HEK293T (cell line): ENCODE measurements around the gene MAGI3.

Experiments
- CTCF ChIA-PET: fragments of 350-600 bp; formaldehyde crosslinking; extraction: SDS; loops from one replicate; lab custom pipeline; 2021; ENCODE audit warnings: antibody characterized with exemption, inconsistent platforms; lab: Yijun Ruan, JAX
- POLR2A ChIA-PET: fragments of 350-600 bp; formaldehyde crosslinking; extraction: SDS; loops from one replicate; lab custom pipeline; 2020; ENCODE audit warnings: antibody characterized with exemption, inconsistent platforms; lab: Yijun Ruan, JAX
- DNase-seq: peaks from one replicate; pipeline ENCODE4 v3.0.0; 2012; ENCODE audit warnings: mixed read lengths; ENCODE audit errors: extremely low spot score
- ARNT ChIP-seq: fragments of 450-650 bp; IDR thresholded peaks from 2 replicates; pipeline ENCODE4 v1.6.1; 2017; ENCODE audit warnings: mild to moderate bottlenecking
- BHLHE40 ChIP-seq: fragments of 450-650 bp; IDR thresholded peaks from 2 replicates; pipeline ENCODE4 v1.6.1; 2016; ENCODE audit warnings: mild to moderate bottlenecking, moderate library complexity, borderline replicate concordance
- CTBP1 ChIP-seq: fragments of 450-650 bp; IDR thresholded peaks from 2 replicates; pipeline ENCODE4 v1.6.1; 2016; ENCODE audit warnings: borderline replicate concordance
- ELF4 ChIP-seq: fragments of 450-650 bp; IDR thresholded peaks from 2 replicates; pipeline ENCODE4 v1.6.1; 2017; ENCODE audit warnings: antibody characterized with exemption
- FOXA1 ChIP-seq: fragments of 450-650 bp; IDR thresholded peaks from 2 replicates; pipeline ENCODE4 v1.6.1; 2016; ENCODE audit warnings: mild to moderate bottlenecking
- FOXK2 ChIP-seq: fragments of 450-650 bp; IDR thresholded peaks from 2 replicates; pipeline ENCODE4 v1.6.1; 2016; ENCODE audit warnings: mild to moderate bottlenecking
- FOXM1 ChIP-seq: fragments of 450-650 bp; IDR thresholded peaks from 2 replicates; pipeline ENCODE4 v1.6.1; 2017; ENCODE audit warnings: mild to moderate bottlenecking, borderline replicate concordance
- HDGF ChIP-seq: fragments of 450-650 bp; IDR thresholded peaks from 2 replicates; pipeline ENCODE4 v1.6.1; 2017; ENCODE audit warnings: antibody characterized with exemption, borderline replicate concordance
- L3MBTL2 ChIP-seq: fragments of 450-650 bp; conservative IDR thresholded peaks from 2 replicates; pipeline ENCODE4 v1.6.1; 2016; ENCODE audit warnings: mild to moderate bottlenecking
- LEF1 ChIP-seq: fragments of 450-650 bp; IDR thresholded peaks from 2 replicates; pipeline ENCODE4 v1.6.1; 2017; ENCODE audit warnings: mild to moderate bottlenecking, borderline replicate concordance
- NFRKB ChIP-seq: fragments of 450-650 bp; IDR thresholded peaks from 2 replicates; pipeline ENCODE4 v1.6.1; 2016; ENCODE audit warnings: mild to moderate bottlenecking, moderate library complexity
- SP1 ChIP-seq: fragments of 450-650 bp; IDR thresholded peaks from 2 replicates; pipeline ENCODE4 v1.6.1; 2017
- SUZ12 ChIP-seq: fragments of 450-650 bp; IDR thresholded peaks from 2 replicates; pipeline ENCODE4 v1.6.1; 2016; ENCODE audit warnings: mild to moderate bottlenecking
- TARDBP ChIP-seq: fragments of 450-650 bp; IDR thresholded peaks from 2 replicates; pipeline ENCODE4 v1.6.1; 2016
- ZNF384 ChIP-seq: fragments of 450-650 bp; IDR thresholded peaks from 2 replicates; pipeline ENCODE4 v1.6.1; 2016
- TF ChIP-seq, protein P1 (sequence below): fragments of 450-650 bp; IDR thresholded peaks from 2 replicates; pipeline ENCODE4 v1.6.1; 2016

The MAGI3 gene

DNA sequence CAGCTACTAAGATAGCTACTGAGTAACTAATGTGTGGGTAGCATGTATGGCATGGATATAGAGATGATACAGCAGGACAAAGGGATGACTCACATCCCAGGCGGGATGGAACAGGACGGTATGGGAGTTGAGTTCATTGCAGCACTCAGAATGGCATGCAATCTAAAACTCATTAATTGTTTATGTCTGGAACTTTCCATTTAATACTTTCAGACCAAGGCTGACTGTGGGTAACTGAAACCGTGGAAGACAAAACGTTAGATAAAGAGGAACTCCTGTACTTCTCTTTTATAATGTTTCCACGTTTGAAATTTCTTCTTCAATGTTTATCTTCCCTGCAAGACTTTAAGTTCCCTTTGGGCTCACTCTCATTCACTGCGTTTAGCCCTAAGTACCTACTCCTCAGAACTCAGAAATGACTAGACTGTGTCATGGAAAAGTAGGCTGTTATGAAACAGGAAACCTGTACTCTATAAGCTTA, 151.9 kb downstream of the MAGI3 start:
- TF ChIP-seq FOXA1 = no peak
- no peak for TF ChIP-seq SP1
- no peak for TF ChIP-seq SUZ12
- no peak for TF ChIP-seq FOXK2
- TF ChIP-seq ARNT = no peak
- TF ChIP-seq, protein P1, sequence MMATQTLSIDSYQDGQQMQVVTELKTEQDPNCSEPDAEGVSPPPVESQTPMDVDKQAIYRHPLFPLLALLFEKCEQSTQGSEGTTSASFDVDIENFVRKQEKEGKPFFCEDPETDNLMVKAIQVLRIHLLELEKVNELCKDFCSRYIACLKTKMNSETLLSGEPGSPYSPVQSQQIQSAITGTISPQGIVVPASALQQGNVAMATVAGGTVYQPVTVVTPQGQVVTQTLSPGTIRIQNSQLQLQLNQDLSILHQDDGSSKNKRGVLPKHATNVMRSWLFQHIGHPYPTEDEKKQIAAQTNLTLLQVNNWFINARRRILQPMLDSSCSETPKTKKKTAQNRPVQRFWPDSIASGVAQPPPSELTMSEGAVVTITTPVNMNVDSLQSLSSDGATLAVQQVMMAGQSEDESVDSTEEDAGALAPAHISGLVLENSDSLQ = no peak
- TF ChIP-seq ZNF384 = no peak
- no peak for TF ChIP-seq LEF1
- TF ChIP-seq ELF4 = no peak
- TF ChIP-seq BHLHE40 = no peak
- TF ChIP-seq TARDBP = no peak
- no peak for TF ChIP-seq NFRKB
- TF ChIP-seq L3MBTL2 = no peak
- TF ChIP-seq HDGF = no peak
- no peak for TF ChIP-seq FOXM1
- TF ChIP-seq CTBP1 = no peak
- DNase-seq = no peak
- ChIA-PET POLR2A (no interaction called here), CTCF (no interaction called here)

DNA sequence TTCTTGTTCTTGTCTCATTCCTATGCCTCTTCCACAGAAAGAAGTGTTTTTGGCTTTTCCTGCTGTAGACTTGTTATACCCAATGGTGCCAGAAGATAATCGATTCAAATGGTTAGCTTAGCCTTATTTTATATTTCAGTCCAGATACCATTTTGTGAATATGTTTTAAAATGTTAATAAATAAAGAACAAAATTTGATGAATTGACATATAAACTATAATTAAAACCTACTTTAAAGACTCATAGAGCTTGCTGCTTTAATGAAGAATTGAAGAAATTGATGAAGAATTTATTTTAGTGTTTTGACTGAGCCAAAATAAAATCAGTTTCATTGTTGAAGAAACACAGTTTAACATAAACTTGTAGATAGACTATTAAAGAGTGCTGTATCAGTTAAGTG, 152.8 kb downstream of the MAGI3 start:
- ChIA-PET POLR2A (no interaction called here), CTCF (no interaction called here)
- DNase-seq = no peak
- TF ChIP-seq SUZ12 (no peak), NFRKB (no peak), FOXA1 (no peak), ZNF384 (no peak), ELF4 (no peak), HDGF (no peak), ARNT (no peak), FOXM1 (no peak), BHLHE40 (no peak)

DNA sequence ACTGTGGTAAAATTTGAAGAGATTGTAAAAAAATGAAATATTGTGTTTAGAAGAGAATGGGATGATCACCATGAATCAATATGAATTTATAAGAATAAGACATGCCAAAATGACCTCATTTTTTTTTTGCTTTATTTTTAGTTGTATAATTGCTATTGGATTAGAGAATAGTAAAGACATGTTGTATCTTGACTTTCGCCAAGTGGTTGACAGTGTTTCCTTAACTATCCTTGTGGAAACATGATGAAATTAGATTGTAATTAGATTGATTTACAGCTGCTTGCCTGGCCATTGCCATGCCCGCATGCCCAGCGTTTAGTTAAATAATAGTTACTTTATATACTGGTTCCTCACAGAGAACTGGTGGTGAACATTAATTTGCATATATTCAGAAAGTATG, 154.9 kb downstream of the MAGI3 start:
- CTCF ChIA-PET = no interaction called here
- TF ChIP-seq FOXK2 = no peak
- no peak for TF ChIP-seq ZNF384
- TF ChIP-seq ELF4 = no peak
- TF ChIP-seq, protein P1 = no peak
- no peak for TF ChIP-seq ARNT
- no peak for TF ChIP-seq SUZ12
- POLR2A ChIA-PET = no interaction called here
- no peak for DNase-seq

DNA sequence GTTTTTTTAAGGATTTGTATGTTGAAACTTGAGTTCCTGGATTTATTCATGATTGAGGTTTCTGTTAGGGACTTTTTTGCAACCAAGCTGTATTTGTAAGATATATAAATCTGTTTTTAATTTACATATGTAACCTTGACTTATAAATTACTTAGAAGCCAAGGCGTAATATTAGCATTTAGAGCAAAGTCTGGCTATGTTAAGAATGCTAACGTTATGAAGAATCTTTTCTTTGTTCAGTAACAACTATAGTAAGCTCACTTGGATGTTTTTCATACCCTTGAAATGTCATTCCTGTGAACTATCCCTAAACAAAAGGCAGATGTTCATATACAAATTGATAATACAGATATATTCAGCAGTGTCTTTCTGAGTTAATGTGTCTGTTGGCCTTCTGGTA, 155.3 kb downstream of the MAGI3 start:
- DNase-seq = no peak
- CTCF ChIA-PET = no interaction called here
- POLR2A ChIA-PET = no interaction called here
- no peak for TF ChIP-seq LEF1
- TF ChIP-seq FOXK2 = no peak
- no peak for TF ChIP-seq FOXM1
- TF ChIP-seq L3MBTL2 = no peak
- TF ChIP-seq ELF4 = no peak
- no peak for TF ChIP-seq HDGF

DNA sequence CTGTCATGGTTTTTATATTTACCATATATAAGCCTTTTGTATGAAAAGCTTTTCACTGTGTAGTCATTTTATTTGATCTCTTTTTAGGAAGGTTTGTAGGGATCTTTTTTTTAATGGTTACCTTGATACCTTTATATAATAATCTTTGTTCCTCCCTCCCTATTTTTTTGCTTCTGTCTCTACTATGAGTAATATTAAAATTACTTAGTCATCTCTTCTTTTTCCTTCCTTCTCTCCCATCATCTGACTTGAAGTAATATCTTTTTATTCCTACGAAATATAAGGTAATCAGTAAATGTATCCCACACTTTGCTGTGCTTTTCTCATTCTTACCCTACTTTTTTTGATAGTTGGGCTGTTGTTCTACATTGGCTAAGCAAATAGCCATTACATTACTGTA, 161.4 kb downstream of the MAGI3 start:
- ChIA-PET CTCF (no interaction called here), POLR2A (no interaction called here)
- TF ChIP-seq SUZ12 (no peak), ARNT (no peak), NFRKB (no peak), FOXM1 (no peak), L3MBTL2 (no peak), ZNF384 (no peak), LEF1 (no peak), FOXA1 (no peak), SP1 (no peak), HDGF (no peak), TARDBP (no peak), FOXK2 (no peak), BHLHE40 (no peak), ELF4 (no peak), CTBP1 (no peak)
- TF ChIP-seq, protein P1 = no peak
- DNase-seq = no peak

DNA sequence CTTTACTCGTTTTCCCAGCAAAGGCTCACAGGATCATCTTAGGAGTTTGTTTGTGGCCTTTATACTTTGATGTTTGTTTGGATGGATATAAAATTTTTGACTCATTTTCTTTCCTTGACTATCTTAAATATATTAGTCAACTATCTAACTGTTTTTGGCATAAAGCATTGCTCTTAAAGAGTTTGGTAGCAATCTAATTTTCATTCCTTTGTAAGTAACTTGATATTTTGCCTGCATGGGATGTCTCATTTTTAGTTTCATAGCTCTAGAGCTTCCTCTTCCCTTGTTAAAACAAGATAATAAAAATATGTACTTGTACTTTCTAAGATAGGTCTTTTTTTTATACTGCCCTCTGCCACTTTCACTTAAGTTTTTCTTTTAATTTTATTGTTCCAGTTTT, 161.9 kb downstream of the MAGI3 start:
- TF ChIP-seq L3MBTL2 (no peak), TARDBP (no peak), FOXA1 (no peak), FOXK2 (no peak), BHLHE40 (no peak), ZNF384 (no peak), ELF4 (no peak), SUZ12 (no peak)
- TF ChIP-seq, protein P1 = no peak
- ChIA-PET CTCF (no interaction called here), POLR2A (no interaction called here)
- DNase-seq = no peak

DNA sequence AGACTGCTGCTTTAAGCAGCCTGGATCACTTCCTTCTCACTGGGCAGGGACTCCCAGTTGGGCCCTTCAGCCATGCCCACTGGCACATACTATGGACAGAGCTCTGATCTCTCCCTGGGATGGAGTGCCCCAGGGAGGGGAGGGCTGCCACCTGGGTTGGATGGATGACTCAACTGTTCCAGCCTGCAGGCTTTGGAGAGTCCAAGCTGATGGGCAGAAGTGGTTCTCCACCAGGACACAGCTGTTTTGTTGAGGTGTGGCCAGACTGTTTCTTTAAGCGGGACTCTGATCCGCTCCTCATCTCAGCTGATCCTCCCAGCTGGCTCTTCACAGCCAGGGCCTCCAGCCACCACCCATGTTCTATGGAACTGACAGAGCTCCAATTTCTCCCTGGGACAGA, 166.9 kb downstream of the MAGI3 start:
- DNase-seq = no peak
- ChIA-PET CTCF (interaction anchor here (0.6 kb wide), 1 partner anchor 10 kb away, joined by 3 read pairs; no protein-coding TSS in a partner anchor), POLR2A (no interaction called here)
- no peak for TF ChIP-seq FOXM1
- TF ChIP-seq, protein P1 = no peak
- TF ChIP-seq ZNF384 = no peak
- TF ChIP-seq HDGF = no peak
- TF ChIP-seq SUZ12 = no peak
- no peak for TF ChIP-seq NFRKB
- no peak for TF ChIP-seq CTBP1
- TF ChIP-seq ARNT = no peak
- no peak for TF ChIP-seq SP1
- TF ChIP-seq BHLHE40 = no peak
- TF ChIP-seq FOXA1 = no peak
- no peak for TF ChIP-seq ELF4
- TF ChIP-seq L3MBTL2 = no peak
- TF ChIP-seq TARDBP = no peak
- TF ChIP-seq FOXK2 = no peak
- TF ChIP-seq LEF1 = no peak
